MCF 10A (cell line): ENCODE data around the gene MEF2D. TPM values are rescaled to one million over a fixed set of nuclear protein-coding genes. Genes with fewer than 3 reads are reported as not detected.

ENCODE experiments used
- BruUV-seq: library from RNA; stranded (reverse); fragments of 400-500 nt; replicated peaks from 2 replicates; lab custom pipeline; 2021; lab: Mats Ljungman, UMichigan
- CTCF ChIA-PET: fragments of 300-600 bp; sonication (Branson Sonifier 250); formaldehyde crosslinking; extraction: SDS; loops from one replicate; lab custom pipeline; 2021; ENCODE audit warnings: antibody characterized with exemption, inconsistent platforms; lab: Yijun Ruan, JAX
- POLR2A ChIA-PET: fragments of 300-600, 350-650 bp; sonication (Branson Sonifier 250); formaldehyde crosslinking; extraction: SDS; loops from one replicate; lab custom pipeline; 2020; ENCODE audit warnings: antibody characterized with exemption, inconsistent platforms; lab: Yijun Ruan, JAX
- DNase-seq: peaks from one replicate; pipeline ENCODE4 v3.0.0-alpha.2; 2018; ENCODE audit not compliant: unreplicated experiment
- H3K27ac Mint-ChIP-seq: one replicate; pipeline ENCODE4 v1.8.0; 2022; ENCODE audit warnings: mild to moderate bottlenecking, low read depth, mixed read lengths; ENCODE audit not compliant: unreplicated experiment
- H3K27me3 Mint-ChIP-seq: one replicate; pipeline ENCODE4 v1.8.0; 2022; ENCODE audit warnings: mixed read lengths; ENCODE audit not compliant: insufficient read depth, unreplicated experiment
- H3K36me3 Mint-ChIP-seq: one replicate; pipeline ENCODE4 v1.8.0; 2022; ENCODE audit warnings: mild to moderate bottlenecking, moderate library complexity, mixed read lengths; ENCODE audit not compliant: insufficient read depth, unreplicated experiment
- H3K4me1 Mint-ChIP-seq: one replicate; pipeline ENCODE4 v1.8.0; 2022; ENCODE audit warnings: mixed read lengths; ENCODE audit not compliant: insufficient read depth, unreplicated experiment
- H3K4me3 Mint-ChIP-seq: one replicate; pipeline ENCODE4 v1.8.0; 2022; ENCODE audit warnings: mild to moderate bottlenecking, moderate library complexity, mixed read lengths; ENCODE audit not compliant: unreplicated experiment
- H3K9me3 Mint-ChIP-seq: one replicate; pipeline ENCODE4 v1.8.0; 2022; ENCODE audit warnings: mixed read lengths; ENCODE audit not compliant: unreplicated experiment
- CTCF ChIP-seq: fragments of 200-600 bp; IDR thresholded peaks from one replicate; pipeline ENCODE4 v1.8.0; 2022; ENCODE audit warnings: antibody characterized with exemption, mild to moderate bottlenecking; ENCODE audit not compliant: unreplicated experiment
- intact Hi-C: fragments of 100-400 bp; cut with micrococcal nuclease; formaldehyde crosslinking; loops from 2 replicates; pipeline ENCODE4 v1.14.1; 2022
- total RNA-seq: library from RNA; stranded (reverse); gene quantifications from 2 replicates; pipeline ENCODE4 v1.2.3, GENCODE V29; 2022

The MEF2D gene
- total RNA-seq, 1 experiment from 2014 or later: 113 TPM

- no peaks in the 10 kb centered on the region for H3K27me3 Mint-ChIP-seq
- ChIA-PET CTCF (interaction anchor here (0.6 to 1.0 kb wide), 3 partner anchors 11 to 97 kb away, joined by 3 to 4 read pairs (median 3); no protein-coding TSS in a partner anchor), POLR2A (no interaction called here)
- no peak for DNase-seq
- no peaks in the 10 kb centered on the region for H3K4me1 Mint-ChIP-seq
- H3K27ac Mint-ChIP-seq: no peak overlapping the region
- no peaks in the 10 kb centered on the region for H3K9me3 Mint-ChIP-seq
- H3K36me3 Mint-ChIP-seq: peaks cover 22% of the 10 kb centered on the region
- intact Hi-C loops: no loop called here
- TF ChIP-seq CTCF: no peak
- no TSS peak for BruUV-seq
- no peak overlapping the region for H3K4me3 Mint-ChIP-seq
These were observed 42.5 kb upstream of the MEF2D start for GRCh38 chr1:156543066-156543465.

GRCh38 chr1:156540955-156541354 is 40.4 kb upstream of the MEF2D start:
- Mint-ChIP-seq H3K4me3 (no peak overlapping the region), H3K27ac (no peak overlapping the region), H3K4me1 (no peaks in the 10 kb centered on the region), H3K9me3 (no peaks in the 10 kb centered on the region), H3K36me3 (peaks cover 23% of the 10 kb centered on the region), H3K27me3 (no peaks in the 10 kb centered on the region)
- TF ChIP-seq CTCF: no peak
- DNase-seq: no peak
- POLR2A ChIA-PET: no interaction called here
- CTCF ChIA-PET: interaction anchor here (0.6 to 1.8 kb wide), 4 partner anchors 13 to 137 kb away, joined by 3 to 4 read pairs (median 3); partner anchors contain the start of gene NES
- no TSS peak for BruUV-seq
- intact Hi-C loops: no loop called here

- no peaks in the 10 kb centered on the region for H3K9me3 Mint-ChIP-seq
- H3K36me3 Mint-ChIP-seq: peaks cover 23% of the 10 kb centered on the region
- H3K27ac Mint-ChIP-seq: no peak overlapping the region
- no TSS peak for BruUV-seq
- intact Hi-C loops: no loop called here
- no peak overlapping the region for H3K4me3 Mint-ChIP-seq
- ChIA-PET POLR2A (interaction anchor here (0.7 kb wide), 1 partner anchor 31 kb away, joined by 3 read pairs; no protein-coding TSS in a partner anchor), CTCF (interaction anchor here (1.1 to 1.8 kb wide), 3 partner anchors 12 to 138 kb away, joined by 3 to 4 read pairs (median 3); partner anchors contain the start of gene NES)
- no peaks in the 10 kb centered on the region for H3K27me3 Mint-ChIP-seq
- TF ChIP-seq CTCF: no peak
- no peaks in the 10 kb centered on the region for H3K4me1 Mint-ChIP-seq
- DNase-seq: no peak
These were observed 39.3 kb upstream of the MEF2D start for GRCh38 chr1:156539818-156540355.

- H3K27ac Mint-ChIP-seq: peak overlapping the region; percentile 1
- no peaks in the 10 kb centered on the region for H3K27me3 Mint-ChIP-seq
- no peaks in the 10 kb centered on the region for H3K9me3 Mint-ChIP-seq
- POLR2A ChIA-PET: interaction anchor here (0.6 kb wide), 1 partner anchor 9 kb away, joined by 3 read pairs; no protein-coding TSS in a partner anchor
- DNase-seq: no peak
- no peak overlapping the region for H3K4me3 Mint-ChIP-seq
- CTCF ChIA-PET: interaction anchor here (0.6 to 1.8 kb wide), 3 partner anchors 70 to 139 kb away, joined by 3 to 4 read pairs (median 4); partner anchors contain the start of gene NES
- peaks cover 23% of the 10 kb centered on the region for H3K36me3 Mint-ChIP-seq
- no peak for TF ChIP-seq CTCF
- intact Hi-C loops: no loop called here
- no peaks in the 10 kb centered on the region for H3K4me1 Mint-ChIP-seq
- no TSS peak for BruUV-seq
These were observed 38.3 kb upstream of the MEF2D start for GRCh38 chr1:156538711-156539440.
